GM12878 (cell line): ENCODE results near the gene TMOD2. TPM values are rescaled to one million over a fixed set of nuclear protein-coding genes. Genes with fewer than 3 reads are reported as not detected.

Source experiments
- ATAC-seq: fragments of 200-7000 bp; cut with Tn5 transposase; 3 replicates; pipeline ENCODE4 v1.9.1; 2020; ENCODE audit warnings: mild to moderate bottlenecking, moderate library complexity
- BruUV-seq: library from RNA; stranded (reverse); fragments of 400-500 nt; replicated peaks from 2 replicates; lab custom pipeline; 2021; lab: Mats Ljungman, UMichigan
- CTCF ChIA-PET: fragments of 300-600 bp; sonication (Branson Sonifier 250); formaldehyde crosslinking; extraction: SDS; loops from one replicate; lab custom pipeline; 2021; ENCODE audit warnings: inconsistent platforms; lab: Yijun Ruan, JAX
- POLR2A ChIA-PET: fragments of 350-600 bp; formaldehyde crosslinking; extraction: SDS; loops from one replicate; lab custom pipeline; 2021; ENCODE audit warnings: inconsistent platforms; lab: Charles Lee
- RAD21 ChIA-PET: fragments of 300-600 bp; sonication (Branson Sonifier 250); formaldehyde crosslinking; loops from one replicate; lab custom pipeline; 2023; ENCODE audit warnings: antibody characterized with exemption; ENCODE audit not compliant: unreplicated experiment; lab: Charles Lee
- SMC1A ChIA-PET: fragments of 300-600 bp; sonication (Branson Sonifier 250); formaldehyde crosslinking; loops from one replicate; lab custom pipeline; 2023; ENCODE audit not compliant: unreplicated experiment, uncharacterized antibody; lab: Charles Lee
- DNase-seq: peaks from one replicate; pipeline ENCODE4 v3.0.0-alpha.2; 2011; ENCODE audit warnings: low read depth, low spot score
- FAIRE-seq: peaks from 3 replicates; lab custom pipeline; 2011; peaks lifted over from hg19 to GRCh38; lab: Jason Lieb, UNC
- H2AFZ ChIP-seq: 2 replicates; pipeline ENCODE4 v1.6.0; 2011; ENCODE audit warnings: low read depth, low read length, control low read depth; ENCODE audit not compliant: control insufficient read depth
- H3K27ac ChIP-seq: 2 replicates; pipeline ENCODE4 v1.5.1; 2011; ENCODE audit warnings: control low read depth; ENCODE audit not compliant: control insufficient read depth, insufficient read depth
- H3K27me3 ChIP-seq, 2 experiments: replicated peaks in 1 of 2; 2 replicates each; pipeline versions ENCODE4 v1.6.0 to v1.6.1; 2011; ENCODE audit warnings: low read length in 1 of 2; ENCODE audit not compliant: control insufficient read depth in 2 of 2, insufficient read depth in 2 of 2
- H3K36me3 ChIP-seq, 2 experiments: 2 replicates each; pipeline ENCODE4 v1.5.1; 2011; ENCODE audit warnings: low read length in 1 of 2; ENCODE audit not compliant: control insufficient read depth in 2 of 2, insufficient read depth in 2 of 2
- H3K4me1 ChIP-seq: 2 replicates; pipeline ENCODE4 v1.6.1; 2011; ENCODE audit warnings: mild to moderate bottlenecking, low read length, moderate library complexity, mixed read lengths; ENCODE audit not compliant: control insufficient read depth, insufficient read depth
- H3K4me2 ChIP-seq: 2 replicates; pipeline ENCODE4 v1.6.0; 2011; ENCODE audit warnings: control low read depth; ENCODE audit not compliant: control insufficient read depth, insufficient read depth
- H3K4me3 ChIP-seq: fragments of 200-600 bp; sonication (generic); 2 replicates; pipeline ENCODE4 v1.5.1; 2016
- H3K79me2 ChIP-seq: 2 replicates; pipeline ENCODE4 v1.6.0; 2011; ENCODE audit warnings: low read length; ENCODE audit not compliant: control insufficient read depth, insufficient read depth
- H3K9ac ChIP-seq: 2 replicates; pipeline ENCODE4 v1.8.0; 2011; ENCODE audit warnings: low read length, control low read depth, mixed read lengths; ENCODE audit not compliant: control insufficient read depth, insufficient read depth
- H3K9me3 ChIP-seq: replicated peaks from 3 replicates; pipeline ENCODE4 v1.5.1; 2011; ENCODE audit warnings: mild to moderate bottlenecking, low read length; ENCODE audit not compliant: control insufficient read depth, insufficient read depth
- H4K20me1 ChIP-seq: 2 replicates; pipeline ENCODE4 v1.6.0; 2011; ENCODE audit not compliant: control insufficient read depth, insufficient read depth
- BACH1 ChIP-seq: fragments of 450-650 bp; IDR thresholded peaks from 2 replicates; pipeline ENCODE4 v1.6.1; 2017; ENCODE audit warnings: mild to moderate bottlenecking, borderline replicate concordance
- CEBPB ChIP-seq, 2 experiments: fragments of 150-350 bp in 1 of 2; IDR thresholded peaks; 2 replicates each; pipeline ENCODE4 v1.6.1; 2012 to 2014; ENCODE audit warnings: low read depth in 2 of 2, low read length in 2 of 2, borderline replicate concordance in 1 of 2, inconsistent platforms in 1 of 2
- IKZF2 ChIP-seq, 2 experiments: fragments of 450-650 bp; IDR thresholded peaks; 2 replicates each; pipeline ENCODE4 v1.6.1; 2017; ENCODE audit warnings: mild to moderate bottlenecking in 2 of 2, moderate library complexity in 2 of 2
- JUND ChIP-seq: IDR thresholded peaks from 2 replicates; pipeline ENCODE4 v1.6.1; 2012; ENCODE audit warnings: low read depth, mild to moderate bottlenecking, low read length, improper control_type of control experiment, moderate library complexity
- MXI1 ChIP-seq: fragments of 150-350 bp; IDR thresholded peaks from 2 replicates; pipeline ENCODE4 v1.6.1; 2011; ENCODE audit warnings: low read depth, mild to moderate bottlenecking, inconsistent platforms, low read length, improper control_type of control experiment
- NFXL1 ChIP-seq: fragments of 450-650 bp; IDR thresholded peaks from 2 replicates; pipeline ENCODE4 v1.6.1; 2017; ENCODE audit warnings: antibody characterized with exemption, mild to moderate bottlenecking, borderline replicate concordance
- NR2C1 ChIP-seq: fragments of 450-650 bp; IDR thresholded peaks from 2 replicates; pipeline ENCODE4 v1.6.1; 2017; ENCODE audit warnings: antibody characterized with exemption, mild to moderate bottlenecking, moderate library complexity
- ZNF384 ChIP-seq: IDR thresholded peaks from 2 replicates; pipeline ENCODE4 v1.6.1; 2012; ENCODE audit warnings: low read depth, mild to moderate bottlenecking, low read length, improper control_type of control experiment, borderline replicate concordance
- WGBS: methylation state at CpG from one replicate; pipeline ENCODE4 v1.1.6; 2016; ENCODE audit warnings: low lambda C conversion rate; ENCODE audit not compliant: insufficient replicate concordance, insufficient coverage; ENCODE audit errors: missing lambda C conversion rate; 5-methylcytosine and 5-hydroxymethylcytosine counted together
- in situ Hi-C: fragments of 300-500 bp; cut with MboI; formaldehyde crosslinking; loops from 9 replicates; pipeline ENCODE4 v1.14.3; 2018; ENCODE audit warnings: mixed read lengths
- intact Hi-C: fragments of 100-400 bp; cut with micrococcal nuclease; formaldehyde crosslinking; loops from one replicate; pipeline ENCODE4 v1.14.2; 2022; ENCODE audit not compliant: unreplicated experiment
- polyA plus RNA-seq, 11 experiments: library from polyadenylated mRNA; depleted of rRNA in 4 of 11; unstranded in 6 of 11; stranded (reverse) in 5 of 11; fragments of >200 nt; fragmentation: Nextera tagmentation in 4 of 11; fragmentation: Illumina TruSeq in 1 of 11; extraction: Ambion mirVana in 4 of 11; extraction: Trizol in 1 of 11; gene quantifications; 1 replicate in 1 of 11; 2 replicates in 10 of 11; pipeline versions ENCODE4 v1.2.1 to v1.2.3, GENCODE V29; 2011 to 2016; ENCODE audit warnings: inconsistent platforms in 2 of 11, missing spikeins in 2 of 11, low read depth in 1 of 11
- total RNA-seq, 4 experiments: library from RNA; depleted of rRNA in 3 of 4; stranded (reverse); fragments of >200 nt in 3 of 4; fragmentation: Illumina TruSeq in 1 of 4; extraction: Trizol in 1 of 4; gene quantifications; 2 replicates each; pipeline versions ENCODE4 v1.2.1 to v1.2.3, GENCODE V29; 2013 to 2021
- TF ChIP-seq, protein P1 (sequence below): IDR thresholded peaks from 2 replicates; pipeline ENCODE4 v1.6.1; 2012; ENCODE audit warnings: low read depth, low read length, improper control_type of control experiment
- TF ChIP-seq, protein P2 (sequence below): fragments of 150-350 bp; IDR thresholded peaks from 2 replicates; pipeline ENCODE4 v1.6.1; 2016; ENCODE audit warnings: low read depth, low read length
- TF ChIP-seq, protein P3 (sequence below): fragments of 450-650 bp; IDR thresholded peaks from 2 replicates; pipeline ENCODE4 v1.6.1; 2014; ENCODE audit warnings: mild to moderate bottlenecking
- TF ChIP-seq, protein P4 (sequence below): fragments of 450-650 bp; IDR thresholded peaks from 2 replicates; pipeline ENCODE4 v1.6.1; 2018; ENCODE audit warnings: borderline replicate concordance, mild to moderate bottlenecking; ENCODE audit not compliant: partially characterized antibody

Gene TMOD2
- total and polyA plus RNA-seq, 10 of the 15 experiments (the other 5 are each of a cell fraction or from before 2014, with no cell fraction given), result 0.61 to 15.2 (median 6.3) TPM

DNA sequence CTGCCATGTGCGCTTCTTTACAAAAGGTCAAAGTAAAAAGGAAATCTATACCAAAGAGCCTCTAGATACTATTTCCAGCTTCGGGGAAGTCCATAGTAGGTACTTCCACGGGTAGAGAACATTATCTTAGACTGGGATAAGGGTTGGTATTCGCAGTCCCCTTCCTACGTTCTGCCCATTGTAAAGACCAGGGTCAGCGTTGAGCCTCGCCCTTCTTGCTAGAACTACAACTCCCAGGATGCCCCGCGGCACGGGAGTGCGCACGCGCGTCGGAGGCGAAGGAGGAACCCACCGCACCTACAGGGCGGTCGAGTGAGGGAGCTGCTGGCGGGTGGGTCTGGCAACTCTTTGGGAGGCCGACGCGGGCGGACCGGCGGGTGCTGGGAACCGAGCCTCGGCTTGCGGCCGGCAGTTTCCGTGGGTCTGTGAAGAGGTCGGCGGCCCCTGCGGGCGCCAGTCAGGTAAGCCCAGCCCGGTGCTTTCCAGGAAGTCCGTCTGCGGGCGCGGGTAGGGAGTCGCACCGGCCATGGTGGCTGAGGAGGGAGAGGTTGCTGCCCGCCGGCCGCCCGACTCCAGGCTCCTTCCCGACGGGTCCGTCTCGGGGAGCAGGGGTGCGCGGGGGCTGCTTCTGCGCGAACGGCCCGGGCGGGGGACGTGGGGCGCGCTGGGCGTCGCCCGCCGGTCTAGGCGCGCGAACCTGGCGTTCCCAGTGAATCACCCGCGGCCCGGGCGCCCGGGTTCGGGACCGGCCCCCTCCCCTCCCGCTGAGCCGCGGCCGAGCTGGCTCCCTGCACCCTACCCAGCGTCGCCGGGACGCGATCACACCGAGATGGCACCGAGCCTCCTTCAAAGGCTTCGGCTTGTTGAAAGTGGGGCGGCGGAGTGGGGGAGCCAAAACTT lies 78.2 kb downstream of the TMOD2 start, which contains the start of gene TMOD3:
TSS of gene TMOD3 (plus strand) at position 278 of the 900 bp plus-strand sequence. CDS start 33,232 bp downstream, outside the sequence.
- Histone ChIP-seq H2AFZ (peak within 1 kb of the TSS; percentile 79), H3K4me2 (peak within 1 kb of the TSS; percentile 88; the same call in 1 of the 2 replicates), H3K79me2 (peaks cover 52% of the 10 kb centered on the region), H3K9ac (peak within 1 kb of the TSS; percentile 89), H3K4me1 (no peaks in the 10 kb centered on the region), H3K4me3 (peak within 1 kb of the TSS; percentile 79), H3K36me3 (no peaks in the 10 kb centered on the region), H3K9me3 (no peaks in the 10 kb centered on the region), H4K20me1 (no peaks in the 10 kb centered on the region), H3K27me3 (no peaks in the 10 kb centered on the region), H3K27ac (peak within 1 kb of the TSS; percentile 84)
- peak; percentile 59 for FAIRE-seq
- BruUV-seq, result no TSS peak
- intact Hi-C loops, result no loop called here
- 3% methylated on average over 84 of the region's 89 CpGs for WGBS
- CTCF ChIA-PET, result interaction anchor here (0.6 to 1.5 kb wide), 4 partner anchors 11 to 145 kb away, joined by 3 to 4 read pairs (median 3); no protein-coding TSS in a partner anchor
- SMC1A ChIA-PET, result interaction anchor here (1.4 kb wide), 1 partner anchor 14 kb away, joined by 4 read pairs; no protein-coding TSS in a partner anchor
- in situ Hi-C loops, result no loop called here
- RAD21 ChIA-PET, result interaction anchor here (0.9 kb wide), 1 partner anchor 16 kb away, joined by 3 read pairs; no protein-coding TSS in a partner anchor
- peak; percentile 92 for ATAC-seq
- POLR2A ChIA-PET, result interaction anchor here (0.7 to 2.3 kb wide), 5 partner anchors 11 to 93 kb away, joined by 3 to 5 read pairs (median 4); no protein-coding TSS in a partner anchor
- DNase-seq, result peak; percentile 67
- TF ChIP-seq, protein P1, sequence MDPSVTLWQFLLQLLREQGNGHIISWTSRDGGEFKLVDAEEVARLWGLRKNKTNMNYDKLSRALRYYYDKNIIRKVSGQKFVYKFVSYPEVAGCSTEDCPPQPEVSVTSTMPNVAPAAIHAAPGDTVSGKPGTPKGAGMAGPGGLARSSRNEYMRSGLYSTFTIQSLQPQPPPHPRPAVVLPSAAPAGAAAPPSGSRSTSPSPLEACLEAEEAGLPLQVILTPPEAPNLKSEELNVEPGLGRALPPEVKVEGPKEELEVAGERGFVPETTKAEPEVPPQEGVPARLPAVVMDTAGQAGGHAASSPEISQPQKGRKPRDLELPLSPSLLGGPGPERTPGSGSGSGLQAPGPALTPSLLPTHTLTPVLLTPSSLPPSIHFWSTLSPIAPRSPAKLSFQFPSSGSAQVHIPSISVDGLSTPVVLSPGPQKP, result no peak
- TF ChIP-seq, protein P2, sequence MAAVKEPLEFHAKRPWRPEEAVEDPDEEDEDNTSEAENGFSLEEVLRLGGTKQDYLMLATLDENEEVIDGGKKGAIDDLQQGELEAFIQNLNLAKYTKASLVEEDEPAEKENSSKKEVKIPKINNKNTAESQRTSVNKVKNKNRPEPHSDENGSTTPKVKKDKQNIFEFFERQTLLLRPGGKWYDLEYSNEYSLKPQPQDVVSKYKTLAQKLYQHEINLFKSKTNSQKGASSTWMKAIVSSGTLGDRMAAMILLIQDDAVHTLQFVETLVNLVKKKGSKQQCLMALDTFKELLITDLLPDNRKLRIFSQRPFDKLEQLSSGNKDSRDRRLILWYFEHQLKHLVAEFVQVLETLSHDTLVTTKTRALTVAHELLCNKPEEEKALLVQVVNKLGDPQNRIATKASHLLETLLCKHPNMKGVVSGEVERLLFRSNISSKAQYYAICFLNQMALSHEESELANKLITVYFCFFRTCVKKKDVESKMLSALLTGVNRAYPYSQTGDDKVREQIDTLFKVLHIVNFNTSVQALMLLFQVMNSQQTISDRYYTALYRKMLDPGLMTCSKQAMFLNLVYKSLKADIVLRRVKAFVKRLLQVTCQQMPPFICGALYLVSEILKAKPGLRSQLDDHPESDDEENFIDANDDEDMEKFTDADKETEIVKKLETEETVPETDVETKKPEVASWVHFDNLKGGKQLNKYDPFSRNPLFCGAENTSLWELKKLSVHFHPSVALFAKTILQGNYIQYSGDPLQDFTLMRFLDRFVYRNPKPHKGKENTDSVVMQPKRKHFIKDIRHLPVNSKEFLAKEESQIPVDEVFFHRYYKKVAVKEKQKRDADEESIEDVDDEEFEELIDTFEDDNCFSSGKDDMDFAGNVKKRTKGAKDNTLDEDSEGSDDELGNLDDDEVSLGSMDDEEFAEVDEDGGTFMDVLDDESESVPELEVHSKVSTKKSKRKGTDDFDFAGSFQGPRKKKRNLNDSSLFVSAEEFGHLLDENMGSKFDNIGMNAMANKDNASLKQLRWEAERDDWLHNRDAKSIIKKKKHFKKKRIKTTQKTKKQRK, result no peak
- TF ChIP-seq, protein P3, sequence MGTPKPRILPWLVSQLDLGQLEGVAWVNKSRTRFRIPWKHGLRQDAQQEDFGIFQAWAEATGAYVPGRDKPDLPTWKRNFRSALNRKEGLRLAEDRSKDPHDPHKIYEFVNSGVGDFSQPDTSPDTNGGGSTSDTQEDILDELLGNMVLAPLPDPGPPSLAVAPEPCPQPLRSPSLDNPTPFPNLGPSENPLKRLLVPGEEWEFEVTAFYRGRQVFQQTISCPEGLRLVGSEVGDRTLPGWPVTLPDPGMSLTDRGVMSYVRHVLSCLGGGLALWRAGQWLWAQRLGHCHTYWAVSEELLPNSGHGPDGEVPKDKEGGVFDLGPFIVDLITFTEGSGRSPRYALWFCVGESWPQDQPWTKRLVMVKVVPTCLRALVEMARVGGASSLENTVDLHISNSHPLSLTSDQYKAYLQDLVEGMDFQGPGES, result 0 out of 2 replicates have a peak, but pooled peaks have one; percentile 34
- TF ChIP-seq NR2C1 (peak; percentile 32), IKZF2 (IDR thresholded peaks at IDR 0.05) (no peak), ZNF384 (no peak), MXI1 (no peak), JUND (peak; percentile 47; the same call in 1 of the 2 replicates), CEBPB (IDR thresholded peaks at IDR 0.05; ENCODE audit: borderline replicate concordance in 1 of 2, low read depth in 2 of 2, low read length in 2 of 2) (no peak), NFXL1 (no peak), BACH1 (peak; percentile 72; the same call in 1 of the 2 replicates)
- TF ChIP-seq, protein P4, sequence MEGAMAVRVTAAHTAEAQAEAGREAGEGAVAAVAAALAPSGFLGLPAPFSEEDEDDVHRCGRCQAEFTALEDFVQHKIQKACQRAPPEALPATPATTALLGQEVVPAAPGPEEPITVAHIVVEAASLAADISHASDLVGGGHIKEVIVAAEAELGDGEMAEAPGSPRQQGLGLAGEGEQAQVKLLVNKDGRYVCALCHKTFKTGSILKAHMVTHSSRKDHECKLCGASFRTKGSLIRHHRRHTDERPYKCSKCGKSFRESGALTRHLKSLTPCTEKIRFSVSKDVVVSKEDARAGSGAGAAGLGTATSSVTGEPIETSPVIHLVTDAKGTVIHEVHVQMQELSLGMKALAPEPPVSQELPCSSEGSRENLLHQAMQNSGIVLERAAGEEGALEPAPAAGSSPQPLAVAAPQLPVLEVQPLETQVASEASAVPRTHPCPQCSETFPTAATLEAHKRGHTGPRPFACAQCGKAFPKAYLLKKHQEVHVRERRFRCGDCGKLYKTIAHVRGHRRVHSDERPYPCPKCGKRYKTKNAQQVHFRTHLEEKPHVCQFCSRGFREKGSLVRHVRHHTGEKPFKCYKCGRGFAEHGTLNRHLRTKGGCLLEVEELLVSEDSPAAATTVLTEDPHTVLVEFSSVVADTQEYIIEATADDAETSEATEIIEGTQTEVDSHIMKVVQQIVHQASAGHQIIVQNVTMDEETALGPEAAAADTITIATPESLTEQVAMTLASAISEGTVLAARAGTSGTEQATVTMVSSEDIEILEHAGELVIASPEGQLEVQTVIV, result peak; percentile 49
